Astrocyte of the cerebellum (primary cell): ENCODE measurements around the gene COA1.

ENCODE experiments used
- DNase-seq: peaks from one replicate; pipeline ENCODE4 v3.0.0-alpha.2; 2011; ENCODE audit warnings: low read depth
- H3K4me3 ChIP-seq: 2 replicates; pipeline ENCODE4 v1.5.1; 2011; ENCODE audit warnings: mild to moderate bottlenecking, low read depth, low read length, moderate library complexity
- in situ Hi-C: cut with HindIII; loops from 2 replicates; pipeline ENCODE4 v1.10.0; 2017; ENCODE audit warnings: low sequenced_read_pairs
- TF ChIP-seq, protein P1 (sequence below): IDR thresholded peaks from 2 replicates; pipeline ENCODE4 v1.5.1; 2012; ENCODE audit warnings: low read length, low read depth, moderate library complexity, mild to moderate bottlenecking; ENCODE audit errors: missing control alignments

Gene COA1

GRCh38 chr7:43666938-43667337 lies 62.4 kb downstream of the COA1 start:
- H3K4me3 ChIP-seq, result no peak overlapping the region
- TF ChIP-seq, protein P1, sequence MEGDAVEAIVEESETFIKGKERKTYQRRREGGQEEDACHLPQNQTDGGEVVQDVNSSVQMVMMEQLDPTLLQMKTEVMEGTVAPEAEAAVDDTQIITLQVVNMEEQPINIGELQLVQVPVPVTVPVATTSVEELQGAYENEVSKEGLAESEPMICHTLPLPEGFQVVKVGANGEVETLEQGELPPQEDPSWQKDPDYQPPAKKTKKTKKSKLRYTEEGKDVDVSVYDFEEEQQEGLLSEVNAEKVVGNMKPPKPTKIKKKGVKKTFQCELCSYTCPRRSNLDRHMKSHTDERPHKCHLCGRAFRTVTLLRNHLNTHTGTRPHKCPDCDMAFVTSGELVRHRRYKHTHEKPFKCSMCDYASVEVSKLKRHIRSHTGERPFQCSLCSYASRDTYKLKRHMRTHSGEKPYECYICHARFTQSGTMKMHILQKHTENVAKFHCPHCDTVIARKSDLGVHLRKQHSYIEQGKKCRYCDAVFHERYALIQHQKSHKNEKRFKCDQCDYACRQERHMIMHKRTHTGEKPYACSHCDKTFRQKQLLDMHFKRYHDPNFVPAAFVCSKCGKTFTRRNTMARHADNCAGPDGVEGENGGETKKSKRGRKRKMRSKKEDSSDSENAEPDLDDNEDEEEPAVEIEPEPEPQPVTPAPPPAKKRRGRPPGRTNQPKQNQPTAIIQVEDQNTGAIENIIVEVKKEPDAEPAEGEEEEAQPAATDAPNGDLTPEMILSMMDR, result no peak
- DNase-seq, result no peak
- in situ Hi-C loops, result no loop called here

DNA sequence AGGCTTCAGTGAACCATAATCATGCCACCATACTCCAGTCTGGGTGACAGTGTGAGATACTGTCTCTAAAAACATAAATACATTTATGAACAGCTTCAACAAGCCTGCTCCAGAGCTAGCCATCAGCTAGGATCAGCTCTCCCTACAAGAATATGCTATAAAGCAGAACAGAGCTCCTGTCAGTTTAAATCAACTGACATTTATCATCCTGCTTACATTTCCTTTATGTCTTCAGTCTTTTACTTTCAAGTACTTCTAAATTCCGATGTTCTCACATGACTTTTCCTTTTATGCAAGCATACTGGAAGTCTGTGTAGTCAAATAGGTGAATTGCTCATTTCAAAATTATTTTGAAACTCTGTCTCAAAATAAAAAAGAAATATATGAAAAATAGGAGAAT lies 64.6 kb downstream of the COA1 start:
- TF ChIP-seq, protein P1, result no peak
- in situ Hi-C loops, result no loop called here
- DNase-seq, result no peak
- H3K4me3 ChIP-seq, result no peak overlapping the region

GRCh38 chr7:43660141-43660540 lies 69.2 kb downstream of the COA1 start:
- DNase-seq, result no peak
- in situ Hi-C loops, result no loop called here
- no peak overlapping the region for H3K4me3 ChIP-seq
- TF ChIP-seq, protein P1, result no peak

DNA sequence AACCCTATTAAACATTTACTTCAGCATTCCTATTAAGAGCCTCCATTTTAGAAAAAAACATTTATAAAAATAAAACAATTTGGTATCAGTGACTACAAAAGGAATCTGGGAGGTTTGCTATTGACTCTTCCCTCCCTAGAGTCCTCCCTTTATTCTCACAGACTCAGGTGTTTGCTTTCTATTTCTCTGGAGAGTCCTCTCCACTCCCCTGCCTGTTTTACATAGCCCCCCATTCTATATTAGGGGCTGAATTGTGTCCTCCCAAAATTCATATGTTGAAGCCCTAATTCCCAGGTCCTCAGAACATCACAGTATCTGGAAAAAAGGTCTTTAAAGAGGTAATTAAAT lies 69.8 kb downstream of the COA1 start:
- no peak for DNase-seq
- TF ChIP-seq, protein P1, result no peak
- in situ Hi-C loops, result no loop called here
- H3K4me3 ChIP-seq, result no peak overlapping the region

DNA sequence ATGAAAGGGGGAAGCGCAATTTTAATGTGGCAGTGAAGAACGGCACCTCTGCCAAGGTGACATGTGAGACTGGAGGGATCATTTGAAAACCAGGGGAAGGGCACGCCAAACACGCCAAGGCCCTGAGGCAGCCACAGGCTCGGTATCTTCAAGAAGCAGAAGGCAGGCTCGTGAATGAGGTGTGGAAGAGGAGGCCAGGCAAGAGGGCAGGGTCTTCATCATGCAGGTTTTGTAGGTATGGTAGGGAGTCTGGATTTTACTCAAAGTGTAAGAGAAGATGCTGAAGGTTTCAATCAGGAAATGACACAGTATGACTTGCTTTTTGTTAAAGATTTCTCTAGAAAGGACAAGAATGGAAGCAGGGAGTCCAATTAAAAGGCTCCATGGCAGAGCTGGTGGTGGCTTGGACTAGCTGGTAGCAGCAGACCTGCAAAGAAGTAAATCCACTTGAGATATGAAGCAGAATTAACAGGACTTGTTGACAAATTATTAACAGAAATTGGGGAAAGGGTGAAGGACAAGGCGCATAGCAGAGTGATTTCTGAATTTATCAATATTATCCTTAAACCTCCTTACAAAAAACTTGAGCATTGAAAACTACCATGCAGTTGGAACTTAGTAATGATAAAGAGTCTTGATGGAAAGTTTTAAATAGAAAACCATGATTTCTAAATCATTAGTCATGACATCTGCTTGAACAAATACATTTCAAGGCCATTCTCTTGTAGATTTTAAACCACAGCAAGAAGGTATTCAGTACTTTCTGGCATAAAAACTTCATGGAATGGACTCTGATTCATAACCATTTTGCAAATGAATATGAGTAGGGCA lies 70.4 kb downstream of the COA1 start:
- peak; percentile 76 for DNase-seq
- no peak overlapping the region for H3K4me3 ChIP-seq
- TF ChIP-seq, protein P1, result no peak
- in situ Hi-C loops, result no loop called here

GRCh38 chr7:43656997-43657396 lies 72.3 kb downstream of the COA1 start:
- in situ Hi-C loops, result no loop called here
- TF ChIP-seq, protein P1, result no peak
- H3K4me3 ChIP-seq, result no peak overlapping the region
- DNase-seq, result no peak
